Measurements from ENCODE around the gene ATP2C2. TPM values are rescaled to one million over a fixed set of nuclear protein-coding genes. Genes with fewer than 3 reads are reported as not detected.

Gene ATP2C2
- total RNA-seq, 1 experiment from 2014 or later: not detected

GRCh38 chr16:84451781-84452180 lies 83.4 kb downstream of the ATP2C2 start:
- no peak for DNase-seq (ENCODE audit: low spot score)
- Histone ChIP-seq H3K9me3 (ENCODE audit: low read depth, low read length, poor library complexity, severe bottlenecking) (no peaks in the 10 kb centered on the region), H3K27me3 (replicated peaks; ENCODE audit: insufficient read depth, low read depth, low read length, poor library complexity) (no peaks in the 10 kb centered on the region), H3K27ac (ENCODE audit: low read depth, low read length, poor library complexity, severe bottlenecking) (no peak overlapping the region), H3K4me3 (ENCODE audit: low read depth, low read length, poor library complexity, severe bottlenecking) (no peak overlapping the region), H3K4me1 (ENCODE audit: insufficient read depth, low read length, poor library complexity, severe bottlenecking) (no peaks in the 10 kb centered on the region), H3K36me3 (ENCODE audit: insufficient read depth, low read length, poor library complexity, severe bottlenecking) (no peaks in the 10 kb centered on the region)
- POLR2A ChIA-PET (ENCODE audit: low non-redundant PET): no interaction called here
- BruUV-seq (replicated peaks): no TSS peak
- CTCF ChIA-PET: no interaction called here
- TF ChIP-seq EZH2 (IDR thresholded peaks at IDR 0.05; ENCODE audit: borderline replicate concordance, low read depth, low read length, poor library complexity, severe bottlenecking): no peak
- TF ChIP-seq CTCF (conservative IDR thresholded peaks at IDR 0.05; ENCODE audit: low read depth, low read length): no peak
- intact Hi-C loops (cut with micrococcal nuclease; ENCODE audit: unreplicated experiment): no loop called here

- Histone ChIP-seq H3K4me3 (ENCODE audit: low read depth, low read length, poor library complexity, severe bottlenecking) (no peak overlapping the region), H3K27me3 (replicated peaks; ENCODE audit: insufficient read depth, low read depth, low read length, poor library complexity) (no peaks in the 10 kb centered on the region), H3K4me1 (ENCODE audit: insufficient read depth, low read length, poor library complexity, severe bottlenecking) (no peaks in the 10 kb centered on the region), H3K27ac (ENCODE audit: low read depth, low read length, poor library complexity, severe bottlenecking) (no peak overlapping the region), H3K36me3 (ENCODE audit: insufficient read depth, low read length, poor library complexity, severe bottlenecking) (no peaks in the 10 kb centered on the region), H3K9me3 (ENCODE audit: low read depth, low read length, poor library complexity, severe bottlenecking) (no peaks in the 10 kb centered on the region)
- no TSS peak for BruUV-seq (replicated peaks)
- DNase-seq (ENCODE audit: low spot score): no peak
- no peak for TF ChIP-seq CTCF (conservative IDR thresholded peaks at IDR 0.05; ENCODE audit: low read depth, low read length)
- no peak for TF ChIP-seq EZH2 (IDR thresholded peaks at IDR 0.05; ENCODE audit: borderline replicate concordance, low read depth, low read length, poor library complexity, severe bottlenecking)
- ChIA-PET CTCF (no interaction called here), POLR2A (ENCODE audit: low non-redundant PET) (no interaction called here)
- intact Hi-C loops (cut with micrococcal nuclease; ENCODE audit: unreplicated experiment): no loop called here
Observed at GRCh38 chr16:84453061-84453752, 84.9 kb downstream of the ATP2C2 start.

GRCh38 chr16:84454611-84455010 lies 86.3 kb downstream of the ATP2C2 start:
- no peaks in the 10 kb centered on the region for H3K27me3 ChIP-seq (replicated peaks; ENCODE audit: insufficient read depth, low read depth, low read length, poor library complexity)
- TF ChIP-seq EZH2 (IDR thresholded peaks at IDR 0.05; ENCODE audit: borderline replicate concordance, low read depth, low read length, poor library complexity, severe bottlenecking) (no peak), CTCF (conservative IDR thresholded peaks at IDR 0.05; ENCODE audit: low read depth, low read length) (no peak)
- no TSS peak for BruUV-seq (replicated peaks)
- no peak overlapping the region for H3K4me3 ChIP-seq (ENCODE audit: low read depth, low read length, poor library complexity, severe bottlenecking)
- no peaks in the 10 kb centered on the region for H3K36me3 ChIP-seq (ENCODE audit: insufficient read depth, low read length, poor library complexity, severe bottlenecking)
- H3K27ac ChIP-seq (ENCODE audit: low read depth, low read length, poor library complexity, severe bottlenecking): no peak overlapping the region
- POLR2A ChIA-PET (ENCODE audit: low non-redundant PET): no interaction called here
- H3K4me1 ChIP-seq (ENCODE audit: insufficient read depth, low read length, poor library complexity, severe bottlenecking): no peaks in the 10 kb centered on the region
- no peak for DNase-seq (ENCODE audit: low spot score)
- CTCF ChIA-PET: no interaction called here
- H3K9me3 ChIP-seq (ENCODE audit: low read depth, low read length, poor library complexity, severe bottlenecking): no peaks in the 10 kb centered on the region
- intact Hi-C loops (cut with micrococcal nuclease; ENCODE audit: unreplicated experiment): no loop called here
